ACC112 (cell line): Measurements from ENCODE around the gene LRP5.
"Not testable (repeated sequence)": the region's sequence is repeated elsewhere in the genome, so short reads cannot be mapped to it uniquely, and the experiment has no call there.

Experiments used
- H2AFZ ChIP-seq: fragments of 200-600 bp; sonication (generic); one replicate; pipeline ENCODE4 v1.6.0; 2017; ENCODE audit warnings: antibody characterized with exemption, low read length; ENCODE audit not compliant: unreplicated experiment
- H3K27ac ChIP-seq: fragments of 200-600 bp; sonication (generic); 2 replicates; pipeline ENCODE4 v1.5.1; 2014; ENCODE audit warnings: low read depth, mild to moderate bottlenecking, antibody characterized with exemption, low read length, moderate library complexity
- H3K27me3 ChIP-seq: fragments of 200-600 bp; sonication (generic); 2 replicates; pipeline ENCODE4 v1.6.1; 2014; ENCODE audit warnings: mild to moderate bottlenecking, antibody characterized with exemption, low read length, moderate library complexity, mixed read lengths; ENCODE audit not compliant: insufficient read depth
- H3K36me3 ChIP-seq: fragments of 200-600 bp; sonication (generic); 2 replicates; pipeline ENCODE4 v1.6.1; 2016; ENCODE audit warnings: mild to moderate bottlenecking, antibody characterized with exemption, low read length, moderate library complexity, mixed read lengths; ENCODE audit not compliant: insufficient read depth
- H3K4me1 ChIP-seq: fragments of 200-600 bp; sonication (generic); one replicate; pipeline ENCODE4 v1.6.1; 2016; ENCODE audit warnings: low read length, mixed read lengths; ENCODE audit not compliant: insufficient read depth, unreplicated experiment, control insufficient read depth
- H3K4me3 ChIP-seq: fragments of 200-600 bp; sonication (generic); 2 replicates; pipeline ENCODE4 v1.5.1; 2014; ENCODE audit warnings: mild to moderate bottlenecking, low read depth, low read length
- H3K79me2 ChIP-seq: fragments of 200-600 bp; sonication (generic); one replicate; pipeline ENCODE4 v1.6.0; 2016; ENCODE audit warnings: low read length; ENCODE audit not compliant: control insufficient read depth, unreplicated experiment, insufficient read depth

Gene LRP5

GRCh38 chr11:68471360-68472340, 159.3 kb downstream of the LRP5 start:
- Histone ChIP-seq H3K27me3 (no peaks in the 10 kb centered on the region), H3K4me1 (peaks cover 36% of the 10 kb centered on the region), H2AFZ (no peak overlapping the region), H3K79me2 (peaks cover 81% of the 10 kb centered on the region), H3K27ac (peak overlapping the region; percentile 21; the same call in 1 of the 2 replicates), H3K4me3 (no peak overlapping the region), H3K36me3 (peaks cover 3% of the 10 kb centered on the region; the same call in 1 of the 2 replicates)

- H3K4me1 ChIP-seq = peaks cover 31% of the 10 kb centered on the region
- H3K4me3 ChIP-seq = no peak overlapping the region
- no peaks in the 10 kb centered on the region for H3K27me3 ChIP-seq
- H3K36me3 ChIP-seq = peaks cover 3% of the 10 kb centered on the region; the same call in 1 of the 2 replicates
- H3K79me2 ChIP-seq = peaks cover 82% of the 10 kb centered on the region
- no peak overlapping the region for H2AFZ ChIP-seq
- no peak overlapping the region for H3K27ac ChIP-seq
Measured at GRCh38 chr11:68472778-68473177, 160.4 kb downstream of the LRP5 start.

GRCh38 chr11:68473693-68474092, 161.3 kb downstream of the LRP5 start:
- Histone ChIP-seq H3K4me3 (no peak overlapping the region), H2AFZ (no peak overlapping the region), H3K79me2 (peaks cover 82% of the 10 kb centered on the region), H3K36me3 (peaks cover 3% of the 10 kb centered on the region; the same call in 1 of the 2 replicates), H3K4me1 (peaks cover 31% of the 10 kb centered on the region), H3K27ac (no peak overlapping the region), H3K27me3 (no peaks in the 10 kb centered on the region)

GRCh38 chr11:68475626-68476025, 163.2 kb downstream of the LRP5 start:
- peaks cover 14% of the 10 kb centered on the region for H3K4me1 ChIP-seq
- H2AFZ ChIP-seq, H3K27ac ChIP-seq, H3K27me3 ChIP-seq, H3K4me3 ChIP-seq, H3K36me3 ChIP-seq: not testable (repeated sequence)
- peaks cover 82% of the 10 kb centered on the region for H3K79me2 ChIP-seq

- Histone ChIP-seq H3K36me3 (peaks cover 6% of the 10 kb centered on the region; the same call in 1 of the 2 replicates), H3K4me1 (no peaks in the 10 kb centered on the region), H3K79me2 (peaks cover 82% of the 10 kb centered on the region), H2AFZ (no peak overlapping the region), H3K4me3 (no peak overlapping the region), H3K27ac (no peak overlapping the region), H3K27me3 (no peaks in the 10 kb centered on the region)
Measured at GRCh38 chr11:68479390-68479789, 167.0 kb downstream of the LRP5 start.

GRCh38 chr11:68480193-68480592, 167.8 kb downstream of the LRP5 start:
- no peak overlapping the region for H3K27ac ChIP-seq
- peaks cover 85% of the 10 kb centered on the region for H3K79me2 ChIP-seq
- no peak overlapping the region for H3K4me3 ChIP-seq
- no peaks in the 10 kb centered on the region for H3K27me3 ChIP-seq
- no peaks in the 10 kb centered on the region for H3K4me1 ChIP-seq
- H2AFZ ChIP-seq = no peak overlapping the region
- H3K36me3 ChIP-seq = peaks cover 6% of the 10 kb centered on the region

- Histone ChIP-seq H2AFZ (no peak overlapping the region), H3K27me3 (no peaks in the 10 kb centered on the region), H3K4me1 (no peaks in the 10 kb centered on the region), H3K79me2 (peaks cover 92% of the 10 kb centered on the region), H3K27ac (no peak overlapping the region), H3K36me3 (peaks cover 9% of the 10 kb centered on the region), H3K4me3 (no peak overlapping the region)
Measured at GRCh38 chr11:68480852-68481510, 168.6 kb downstream of the LRP5 start.

GRCh38 chr11:68481579-68482240, 169.3 kb downstream of the LRP5 start:
- Histone ChIP-seq H3K36me3 (peaks cover 9% of the 10 kb centered on the region), H3K79me2 (peaks cover 95% of the 10 kb centered on the region), H2AFZ (no peak overlapping the region), H3K27me3 (no peaks in the 10 kb centered on the region), H3K4me1 (no peaks in the 10 kb centered on the region), H3K4me3 (no peak overlapping the region), H3K27ac (no peak overlapping the region)

- Histone ChIP-seq H3K27ac (no peak overlapping the region), H3K79me2 (peaks cover 90% of the 10 kb centered on the region), H2AFZ (no peak overlapping the region), H3K27me3 (no peaks in the 10 kb centered on the region), H3K36me3 (peaks cover 9% of the 10 kb centered on the region), H3K4me1 (no peaks in the 10 kb centered on the region), H3K4me3 (no peak overlapping the region)
Measured at GRCh38 chr11:68488623-68489022, 176.2 kb downstream of the LRP5 start.

GRCh38 chr11:68495220-68495729, 182.9 kb downstream of the LRP5 start:
- Histone ChIP-seq H3K27ac (no peak overlapping the region), H3K4me3 (no peak overlapping the region), H3K4me1 (no peaks in the 10 kb centered on the region), H3K36me3 (no peaks in the 10 kb centered on the region), H3K79me2 (peaks cover 85% of the 10 kb centered on the region), H3K27me3 (no peaks in the 10 kb centered on the region), H2AFZ (no peak overlapping the region)
